ENCODE results near the gene ADD1. TPM values are rescaled to one million over a fixed set of nuclear protein-coding genes. Genes with fewer than 3 reads are reported as not detected.
A peak's percentile ranks its signal among the peaks of the same experiment; 100 is the strongest.
"Not testable (repeated sequence)": the region's sequence is repeated elsewhere in the genome, so short reads cannot be mapped to it uniquely, and the experiment has no call there.

ADD1 gene
- total RNA-seq, 1 donor from 2014 or later: 187 TPM

DNA sequence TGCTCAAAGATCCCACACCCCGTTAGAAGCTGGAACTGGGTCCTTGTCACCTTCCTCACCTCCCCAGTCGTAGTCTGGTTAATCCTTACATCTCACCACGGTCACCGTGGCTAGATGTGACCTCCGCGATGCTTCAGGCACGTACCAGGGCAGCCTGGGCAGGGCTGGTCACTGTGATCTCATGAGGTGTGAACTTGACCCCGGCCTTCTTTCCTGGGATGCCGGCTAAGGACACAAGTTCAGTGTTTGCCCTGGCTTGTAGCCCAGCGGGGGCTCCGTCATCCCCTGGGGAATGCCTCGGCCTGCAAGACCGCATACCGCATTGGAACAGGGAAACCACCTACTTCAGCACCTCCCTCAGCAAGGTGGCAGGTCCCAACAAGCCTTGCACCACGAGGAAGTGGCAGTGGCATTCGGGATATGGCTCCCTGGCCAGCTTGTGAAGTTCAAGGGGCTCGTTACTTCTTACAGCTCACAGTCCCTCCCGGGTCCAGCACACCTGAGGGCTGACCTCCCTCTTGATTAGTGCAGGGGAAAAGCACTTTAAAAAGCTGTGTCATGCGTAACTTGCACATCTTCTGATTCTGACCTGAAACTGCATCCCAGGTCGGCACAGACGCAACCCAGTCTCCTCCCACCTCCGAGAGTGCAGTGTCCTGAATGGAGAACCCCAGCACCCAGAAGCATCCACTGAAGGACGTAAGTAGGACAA, 93.7 kb downstream of the ADD1 start:
- H3K4me1 Mint-ChIP-seq: peaks cover 38% of the 10 kb centered on the region

DNA sequence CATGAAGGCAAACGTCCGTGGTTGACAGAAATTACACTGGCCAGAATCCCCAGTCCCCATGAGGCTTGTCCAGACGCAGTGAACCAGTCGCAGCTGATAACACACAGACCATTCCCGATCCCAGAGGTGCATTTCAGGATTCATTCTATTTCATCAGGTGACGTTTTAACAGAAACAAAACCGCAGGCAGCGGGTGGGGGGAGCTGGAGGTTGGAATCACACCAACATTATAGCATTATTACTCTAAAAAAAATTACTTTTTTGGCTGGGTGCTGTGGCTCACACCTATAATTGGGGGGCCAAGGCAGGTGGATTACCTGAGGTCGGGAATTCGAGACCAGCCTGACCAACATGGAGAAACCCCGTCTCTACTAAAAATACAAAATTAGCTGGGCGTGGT, 94.3 kb downstream of the ADD1 start:
- no peaks in the 10 kb centered on the region for H3K27me3 Mint-ChIP-seq
- DNase-seq: no peak
- peak overlapping the region; percentile 17 for H3K4me3 Mint-ChIP-seq
- H3K36me3 Mint-ChIP-seq (ENCODE audit: low read depth): peaks cover 67% of the 10 kb centered on the region
- no peaks in the 10 kb centered on the region for H3K9me3 Mint-ChIP-seq
- peak overlapping the region; percentile 70 for H3K27ac Mint-ChIP-seq
- peaks cover 39% of the 10 kb centered on the region for H3K4me1 Mint-ChIP-seq
- intact Hi-C loops (cut with micrococcal nuclease): loop anchor here (5.0 kb wide), 2 partner anchors 126 to 401 kb away; partner anchors contain the start of gene FAM193A

More for the DNA sequence above, 93.7 kb downstream of the ADD1 start:
- Mint-ChIP-seq H3K27me3 (no peaks in the 10 kb centered on the region), H3K36me3 (ENCODE audit: low read depth) (peaks cover 63% of the 10 kb centered on the region), H3K27ac (peak overlapping the region; percentile 93), H3K4me3 (peak overlapping the region; percentile 90), H3K9me3 (no peaks in the 10 kb centered on the region)
- intact Hi-C loops (cut with micrococcal nuclease): loop anchor here (5.0 kb wide), 2 partner anchors 125 to 400 kb away; partner anchors contain the start of gene FAM193A
- DNase-seq: no peak

DNA sequence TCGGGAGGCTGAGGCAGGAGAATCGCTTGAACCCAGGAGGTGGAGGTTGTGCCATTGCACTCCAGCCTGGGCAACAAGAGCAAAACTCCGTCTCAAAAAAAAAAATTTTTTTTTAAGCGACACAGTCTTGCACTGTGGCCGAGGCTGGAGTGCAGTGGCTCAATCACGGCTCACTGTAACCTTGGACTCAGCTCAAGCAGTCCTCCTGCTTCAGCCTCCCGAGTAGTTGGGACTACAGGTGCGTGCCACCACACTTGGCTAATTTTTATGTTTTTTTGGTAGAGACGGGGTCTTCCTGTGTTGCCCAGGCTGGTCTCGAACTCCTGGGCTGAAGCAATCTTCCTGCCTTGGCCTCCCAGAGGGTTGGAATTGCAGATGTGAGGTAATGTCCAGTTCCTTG, 94.8 kb downstream of the ADD1 start:
- not testable (repeated sequence) for H3K4me3 Mint-ChIP-seq, H3K27ac Mint-ChIP-seq, H3K27me3 Mint-ChIP-seq, H3K9me3 Mint-ChIP-seq, DNase-seq
- Mint-ChIP-seq H3K4me1 (peaks cover 37% of the 10 kb centered on the region), H3K36me3 (ENCODE audit: low read depth) (peaks cover 67% of the 10 kb centered on the region)
- intact Hi-C loops (cut with micrococcal nuclease): loop anchor here (5.0 kb wide), 2 partner anchors 126 to 401 kb away; partner anchors contain the start of gene FAM193A

DNA sequence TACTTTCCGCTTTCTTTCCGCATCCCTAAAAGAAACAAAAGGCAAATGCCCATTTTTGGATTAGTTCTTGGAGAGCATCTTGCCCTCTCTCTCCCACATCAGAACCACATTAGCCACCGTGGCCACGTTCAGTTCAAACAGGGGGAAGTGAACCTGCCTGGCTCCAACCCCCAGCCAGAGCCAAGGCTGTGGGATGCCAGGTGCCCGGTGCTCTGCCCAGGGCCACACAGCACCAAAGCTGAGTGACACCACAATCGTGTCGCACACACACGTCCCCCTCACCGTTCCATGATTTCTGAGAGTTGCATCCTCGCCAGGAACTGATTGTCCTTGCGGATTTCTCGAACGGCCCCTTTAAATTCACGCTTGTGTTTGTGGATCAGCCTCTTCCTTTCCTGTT, 95.3 kb downstream of the ADD1 start:
- DNase-seq: no peak
- H3K4me1 Mint-ChIP-seq: peaks cover 37% of the 10 kb centered on the region
- no peaks in the 10 kb centered on the region for H3K9me3 Mint-ChIP-seq
- H3K27ac Mint-ChIP-seq: peak overlapping the region; percentile 79
- H3K27me3 Mint-ChIP-seq: no peaks in the 10 kb centered on the region
- intact Hi-C loops (cut with micrococcal nuclease): loop anchor here (5.0 kb wide), 2 partner anchors 127 to 402 kb away; partner anchors contain the start of gene FAM193A
- H3K36me3 Mint-ChIP-seq (ENCODE audit: low read depth): peaks cover 70% of the 10 kb centered on the region
- peak overlapping the region; percentile 29 for H3K4me3 Mint-ChIP-seq

DNA sequence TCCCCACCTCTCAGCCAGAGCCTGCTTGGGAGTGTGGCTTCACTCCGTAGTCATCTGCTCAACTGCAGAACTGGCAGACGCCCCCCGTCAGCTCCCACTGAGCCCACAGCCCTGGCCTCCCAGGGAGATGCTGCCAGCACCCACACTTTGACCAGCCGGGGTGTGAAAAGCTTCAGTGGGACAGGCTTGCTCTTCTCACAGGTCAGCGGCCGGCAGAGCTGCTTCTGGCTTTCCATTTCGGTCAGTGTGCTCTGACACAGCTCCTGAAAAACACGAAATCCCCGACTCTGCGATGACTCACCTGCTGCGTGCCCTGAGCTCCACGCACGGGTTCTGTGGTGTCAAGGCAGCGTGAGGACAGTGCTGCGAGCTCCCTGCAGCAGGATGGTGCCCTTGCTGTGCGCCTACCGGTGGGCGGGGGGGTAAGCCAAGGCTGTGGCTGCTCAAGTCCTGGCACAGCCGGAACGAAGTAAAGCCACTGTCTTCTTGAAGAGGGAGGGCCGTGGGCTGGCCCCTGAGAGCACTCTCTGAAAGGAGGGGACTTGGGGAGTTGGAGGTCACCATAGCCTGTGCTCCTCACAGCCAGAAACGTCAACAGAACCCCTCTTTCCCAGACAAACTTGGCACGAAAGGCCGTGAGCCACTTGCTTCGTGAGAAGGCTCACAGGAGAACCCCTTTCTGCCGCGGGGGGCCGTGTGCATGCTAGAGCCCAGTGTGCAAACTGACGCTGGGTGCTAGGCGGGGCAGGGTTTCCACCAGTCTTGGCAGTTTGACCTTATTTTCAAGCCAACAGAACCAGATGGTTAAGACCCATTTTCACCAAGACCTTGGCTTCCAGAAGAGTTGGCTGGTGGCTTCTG, 96.0 kb downstream of the ADD1 start:
- H3K27ac Mint-ChIP-seq: peak overlapping the region; percentile 79
- no peaks in the 10 kb centered on the region for H3K9me3 Mint-ChIP-seq
- peaks cover 40% of the 10 kb centered on the region for H3K4me1 Mint-ChIP-seq
- H3K27me3 Mint-ChIP-seq: no peaks in the 10 kb centered on the region
- H3K36me3 Mint-ChIP-seq (ENCODE audit: low read depth): peaks cover 76% of the 10 kb centered on the region
- peak overlapping the region; percentile 29 for H3K4me3 Mint-ChIP-seq
- intact Hi-C loops (cut with micrococcal nuclease): loop anchor here (5.0 kb wide), 2 partner anchors 127 to 402 kb away; partner anchors contain the start of gene FAM193A
- no peak for DNase-seq

DNA sequence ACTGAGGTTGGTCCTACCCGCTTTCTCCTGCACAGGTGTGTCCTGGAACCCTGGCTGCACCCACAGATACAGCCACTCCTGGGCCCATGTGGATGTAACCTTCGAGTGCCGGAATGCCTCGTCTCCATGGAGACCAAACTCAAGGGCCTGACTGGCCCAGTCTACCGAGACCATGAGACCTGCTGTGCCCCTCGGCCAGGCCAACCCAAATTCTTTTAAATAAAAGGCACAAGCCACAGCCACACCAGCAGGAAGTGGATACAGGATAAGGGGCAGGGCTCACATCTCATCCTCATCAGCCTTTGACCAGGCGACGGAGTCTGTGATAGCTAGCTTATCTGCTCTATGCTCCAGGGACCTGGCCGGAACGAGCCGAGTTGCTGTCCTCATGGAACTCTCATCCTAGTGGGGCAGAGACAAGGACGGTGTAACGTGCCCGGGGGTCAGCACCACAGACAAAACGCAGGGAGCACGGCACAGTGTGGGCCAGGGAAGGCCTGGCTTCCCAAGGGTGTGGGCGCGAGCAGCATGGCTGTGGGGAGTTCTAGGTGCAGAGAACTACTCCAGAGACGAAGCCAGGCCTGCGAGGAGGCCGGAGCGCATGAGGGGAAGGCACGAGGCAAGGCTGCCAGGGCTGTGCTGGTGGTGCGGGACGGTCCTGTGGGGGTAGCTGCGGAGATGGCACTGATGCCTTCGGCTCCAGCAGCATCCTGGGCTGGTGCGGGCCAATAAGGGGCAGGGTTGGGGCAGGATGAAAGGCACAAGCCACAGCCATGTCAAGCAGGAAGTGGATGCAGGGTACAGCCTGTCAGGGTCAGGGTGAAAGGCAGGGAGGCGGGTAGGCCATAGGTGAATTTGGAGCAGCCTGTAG, 96.9 kb downstream of the ADD1 start:
- H3K4me3 Mint-ChIP-seq: no peak overlapping the region
- H3K27me3 Mint-ChIP-seq: no peaks in the 10 kb centered on the region
- H3K36me3 Mint-ChIP-seq (ENCODE audit: low read depth): peaks cover 81% of the 10 kb centered on the region

DNA sequence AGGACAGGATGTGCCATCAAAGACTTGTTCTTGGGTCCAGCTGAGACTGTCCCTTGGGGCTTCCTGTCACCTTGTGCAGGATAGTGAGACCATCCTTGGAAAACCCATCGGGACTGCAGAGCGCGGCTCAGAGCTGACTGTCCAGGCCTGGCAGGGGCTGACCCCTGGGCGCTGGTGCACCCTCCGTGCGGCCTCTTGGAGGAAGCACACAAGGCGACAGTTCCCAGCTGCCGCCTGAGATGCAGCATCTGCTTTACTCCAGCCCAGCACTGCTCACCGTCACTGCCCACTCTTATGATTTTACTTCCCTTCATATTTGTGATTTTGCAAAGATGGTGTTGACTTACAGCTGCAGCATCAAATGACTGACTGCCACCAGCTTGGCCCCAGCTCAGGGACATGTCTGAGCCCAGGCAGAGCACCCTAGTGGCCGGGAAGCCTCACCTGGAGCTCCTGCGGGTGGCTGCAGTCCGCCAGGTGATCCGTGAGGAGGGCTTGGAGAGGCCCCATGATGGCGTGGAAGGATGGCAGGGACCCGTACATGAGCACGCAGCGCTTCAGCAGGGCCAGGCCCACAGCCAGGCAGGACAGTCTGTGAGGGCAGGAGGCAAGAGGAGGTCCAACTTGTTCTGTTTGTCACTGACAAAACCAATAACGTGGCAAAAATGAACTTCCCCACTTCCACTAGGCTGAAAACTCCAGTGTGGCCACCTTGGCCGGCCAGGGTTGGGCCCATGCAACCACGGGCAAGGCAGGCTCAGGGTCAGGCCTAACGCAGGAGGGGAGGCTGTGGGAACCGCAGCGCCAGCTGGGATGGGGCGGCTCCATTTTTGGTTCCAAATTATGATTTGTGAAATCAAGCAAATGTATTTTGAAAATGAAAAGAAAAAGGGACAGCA, 97.7 kb downstream of the ADD1 start:
- Mint-ChIP-seq H3K9me3 (no peaks in the 10 kb centered on the region), H3K27me3 (no peaks in the 10 kb centered on the region), H3K36me3 (ENCODE audit: low read depth) (peaks cover 79% of the 10 kb centered on the region), H3K4me1 (peaks cover 33% of the 10 kb centered on the region), H3K4me3 (no peak overlapping the region), H3K27ac (no peak overlapping the region)
- no peak for DNase-seq
- intact Hi-C loops (cut with micrococcal nuclease): no loop called here

More for the DNA sequence above, 96.9 kb downstream of the ADD1 start:
- intact Hi-C loops (cut with micrococcal nuclease): no loop called here
- Mint-ChIP-seq H3K9me3 (no peaks in the 10 kb centered on the region), H3K4me1 (peaks cover 41% of the 10 kb centered on the region), H3K27ac (no peak overlapping the region)
- DNase-seq: no peak

DNA sequence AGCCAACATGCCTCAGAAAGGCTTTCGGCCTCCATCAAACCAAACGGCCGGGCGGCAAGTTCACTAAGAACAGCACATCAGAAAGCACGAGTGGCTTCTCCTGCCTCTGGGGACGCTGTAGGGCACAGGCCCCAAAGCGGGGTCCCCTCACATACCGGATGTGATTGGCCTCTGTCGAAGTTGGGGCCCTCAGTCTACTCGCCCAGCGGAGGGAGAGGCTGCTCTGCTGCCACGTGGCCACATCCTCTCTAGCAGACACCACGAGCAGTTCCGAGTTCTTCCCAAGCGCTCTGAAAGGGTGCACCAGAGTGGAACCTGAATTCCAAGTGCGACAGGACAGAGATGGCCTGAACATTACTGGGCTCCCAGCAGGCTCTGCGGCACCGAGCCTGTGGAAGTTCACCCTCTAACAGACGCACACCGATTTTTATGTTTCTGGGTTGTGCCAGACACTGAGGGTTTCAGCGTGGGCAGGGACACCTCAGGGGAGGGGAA, 98.4 kb downstream of the ADD1 start:
- Mint-ChIP-seq H3K36me3 (ENCODE audit: low read depth) (peaks cover 78% of the 10 kb centered on the region), H3K4me3 (no peak overlapping the region), H3K9me3 (no peaks in the 10 kb centered on the region), H3K4me1 (peaks cover 26% of the 10 kb centered on the region), H3K27me3 (no peaks in the 10 kb centered on the region), H3K27ac (peak overlapping the region; percentile 59)
- intact Hi-C loops (cut with micrococcal nuclease): no loop called here
- DNase-seq: no peak

DNA sequence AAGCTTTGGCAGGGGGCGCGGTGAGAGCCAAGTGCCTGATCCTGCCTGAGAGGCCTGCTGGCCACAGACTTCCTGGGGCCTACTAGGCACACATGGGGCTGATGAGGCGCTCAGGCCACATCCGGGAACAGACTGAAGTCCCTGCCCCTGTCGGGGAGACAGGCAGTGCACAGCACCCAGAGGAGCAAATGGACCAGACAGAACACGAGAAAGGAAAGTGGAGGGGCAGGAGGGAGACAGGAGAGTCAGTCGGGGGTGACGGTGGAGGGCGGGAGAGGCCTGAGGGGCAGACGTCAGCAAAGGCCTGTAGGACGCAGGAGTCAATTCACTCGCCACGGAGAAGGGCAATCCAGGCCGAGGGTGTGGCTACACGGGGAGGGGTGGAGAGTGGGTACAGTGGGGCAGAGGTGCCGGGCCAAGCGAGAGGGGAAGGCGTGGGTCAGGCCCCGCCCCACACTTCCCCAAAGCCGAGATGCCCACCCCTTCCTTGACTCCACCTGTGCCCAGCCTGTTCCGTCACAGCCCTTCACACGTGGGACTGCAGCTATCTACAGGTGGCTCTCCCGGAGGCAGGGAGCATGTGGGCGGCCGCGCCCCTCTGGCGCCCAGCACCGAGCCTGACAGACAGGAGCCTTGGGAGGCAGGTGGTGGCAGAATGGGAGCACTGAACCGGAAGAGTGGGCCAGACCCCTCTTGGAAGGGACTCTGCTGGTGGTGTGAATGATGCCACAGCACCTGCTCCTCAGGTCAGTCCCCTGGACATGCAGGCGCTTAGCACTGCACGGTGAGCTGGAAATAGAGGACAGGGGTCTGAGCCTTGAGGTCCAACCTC, 99.1 kb downstream of the ADD1 start:
- Mint-ChIP-seq H3K9me3 (no peaks in the 10 kb centered on the region), H3K4me1 (peaks cover 24% of the 10 kb centered on the region), H3K4me3 (no peak overlapping the region), H3K27me3 (no peaks in the 10 kb centered on the region), H3K36me3 (ENCODE audit: low read depth) (peaks cover 78% of the 10 kb centered on the region), H3K27ac (peak overlapping the region; percentile 59)
- no peak for DNase-seq
- intact Hi-C loops (cut with micrococcal nuclease): no loop called here

DNA sequence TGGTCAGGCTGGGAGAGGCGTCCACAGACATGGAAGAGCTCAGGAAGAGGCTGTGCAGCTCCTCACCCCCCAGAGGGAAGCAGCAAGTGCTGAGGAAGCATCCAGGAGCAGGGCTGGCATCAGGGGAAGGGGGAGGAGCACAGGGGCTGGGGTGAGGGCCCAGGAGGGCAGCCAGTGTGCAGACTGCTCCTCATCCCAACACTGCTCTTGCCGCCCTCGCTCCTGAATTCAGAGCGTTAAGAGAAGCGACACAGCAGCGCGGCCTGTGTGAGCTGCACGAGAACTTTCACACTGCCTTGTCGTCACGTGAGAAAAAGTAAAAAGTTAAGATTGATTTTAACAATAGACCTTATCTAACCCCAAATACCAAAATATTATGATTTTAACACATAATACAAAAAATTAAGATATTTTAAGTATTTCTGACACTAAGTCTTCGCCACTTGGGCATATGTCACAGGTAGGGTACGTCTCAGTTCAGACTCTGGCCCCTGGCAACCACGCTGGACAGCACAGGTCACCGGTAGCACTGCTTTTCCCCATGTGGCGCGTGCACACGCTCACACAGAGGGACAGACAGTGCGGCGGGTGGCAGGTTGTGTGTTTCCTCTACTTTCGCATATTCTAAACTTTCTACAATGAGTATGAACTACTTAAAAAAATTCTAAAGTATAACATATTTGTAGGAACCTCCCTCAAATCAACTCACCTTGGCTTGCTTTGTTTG, 99.9 kb downstream of the ADD1 start:
- Mint-ChIP-seq H3K27me3 (no peaks in the 10 kb centered on the region), H3K27ac (no peak overlapping the region), H3K36me3 (ENCODE audit: low read depth) (peaks cover 81% of the 10 kb centered on the region), H3K4me1 (peaks cover 24% of the 10 kb centered on the region), H3K9me3 (no peaks in the 10 kb centered on the region), H3K4me3 (no peak overlapping the region)
- no peak for DNase-seq
- intact Hi-C loops (cut with micrococcal nuclease): no loop called here

DNA sequence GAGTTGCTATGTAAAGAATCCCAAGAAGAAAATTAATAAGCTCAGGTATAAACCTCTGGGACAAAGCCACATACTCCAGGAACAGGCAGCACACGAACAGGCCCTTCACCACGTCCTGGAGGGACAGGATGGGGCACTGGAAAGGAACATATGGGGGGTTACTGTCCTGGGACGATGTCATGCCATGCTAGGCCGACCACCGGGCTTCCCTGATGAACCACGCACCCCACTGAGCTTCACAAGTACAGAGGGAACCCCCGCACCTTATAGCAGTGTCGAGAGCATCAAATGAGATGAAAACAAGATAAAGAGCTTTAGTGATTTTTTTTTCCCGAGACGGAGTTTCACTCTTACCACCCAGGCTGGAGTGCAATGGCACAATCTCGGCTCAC, 100.4 kb downstream of the ADD1 start:
- no peaks in the 10 kb centered on the region for H3K9me3 Mint-ChIP-seq
- DNase-seq: no peak
- peaks cover 82% of the 10 kb centered on the region for H3K36me3 Mint-ChIP-seq (ENCODE audit: low read depth)
- H3K4me1 Mint-ChIP-seq: peaks cover 24% of the 10 kb centered on the region
- intact Hi-C loops (cut with micrococcal nuclease): no loop called here
- H3K27me3 Mint-ChIP-seq: no peaks in the 10 kb centered on the region
- H3K4me3 Mint-ChIP-seq: no peak overlapping the region
- no peak overlapping the region for H3K27ac Mint-ChIP-seq
